Lower leg skin (tissue), 3 donors: ENCODE results near the gene BRINP1.

Experiments used
- CTCF ChIP-seq, 3 donors: fragments of 450-650 bp; IDR thresholded peaks; one replicate each; pipeline ENCODE4 v1.5.1; 2016; ENCODE audit warnings: antibody characterized with exemption in 3 of 3, mild to moderate bottlenecking in 3 of 3, moderate library complexity in 2 of 3
- POLR2A ChIP-seq, 2 donors: fragments of 450-650 bp; IDR thresholded peaks; one replicate each; pipeline ENCODE4 v1.6.1; 2016 to 2017; ENCODE audit warnings: antibody characterized with exemption in 2 of 2, mild to moderate bottlenecking in 1 of 2, moderate library complexity in 1 of 2

- no peak for TF ChIP-seq POLR2A (IDR thresholded peaks at IDR 0.05)
- TF ChIP-seq CTCF (IDR thresholded peaks at IDR 0.05): no peak
Observed at GRCh38 chr9:119400606-119401005, 31.4 kb upstream of the BRINP1 start.
